GM18498 (cell line): Measurements from ENCODE around the gene LMOD1.

Experiments used
- ATAC-seq: cut with Tn5 transposase; IDR thresholded peaks from one replicate; pipeline ENCODE4 v1.9.1; 2021; ENCODE audit warnings: mild to moderate bottlenecking, moderate library complexity; ENCODE audit not compliant: unreplicated experiment

The LMOD1 gene

DNA sequence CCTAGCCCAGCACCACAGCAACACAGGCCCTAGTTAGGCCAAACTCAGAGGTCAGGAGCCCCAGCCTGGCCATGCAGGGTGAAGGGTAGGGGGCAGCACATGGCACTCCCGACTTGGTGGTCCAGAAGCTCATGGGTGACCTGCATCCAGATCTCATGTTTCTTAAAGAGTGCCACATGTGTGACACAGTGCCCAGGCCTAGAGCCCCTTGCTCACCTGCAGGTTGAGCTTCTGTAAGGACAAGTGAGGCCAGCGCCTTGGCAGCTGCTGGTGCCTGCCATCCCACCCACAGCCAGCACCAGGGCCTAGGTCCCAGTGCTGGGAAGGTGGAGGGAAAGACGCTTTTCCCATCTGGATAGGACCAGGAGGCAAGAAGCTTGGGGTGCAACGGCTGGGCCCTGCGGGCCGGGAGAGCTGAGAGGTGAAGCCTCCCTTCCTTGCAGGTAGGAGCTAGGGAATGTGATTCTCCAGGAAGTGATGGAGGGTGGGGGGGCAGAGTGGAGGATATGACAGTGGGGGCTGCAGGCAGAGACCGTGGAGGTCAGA, 51.2 kb downstream of the LMOD1 start:
- no peak for ATAC-seq

DNA sequence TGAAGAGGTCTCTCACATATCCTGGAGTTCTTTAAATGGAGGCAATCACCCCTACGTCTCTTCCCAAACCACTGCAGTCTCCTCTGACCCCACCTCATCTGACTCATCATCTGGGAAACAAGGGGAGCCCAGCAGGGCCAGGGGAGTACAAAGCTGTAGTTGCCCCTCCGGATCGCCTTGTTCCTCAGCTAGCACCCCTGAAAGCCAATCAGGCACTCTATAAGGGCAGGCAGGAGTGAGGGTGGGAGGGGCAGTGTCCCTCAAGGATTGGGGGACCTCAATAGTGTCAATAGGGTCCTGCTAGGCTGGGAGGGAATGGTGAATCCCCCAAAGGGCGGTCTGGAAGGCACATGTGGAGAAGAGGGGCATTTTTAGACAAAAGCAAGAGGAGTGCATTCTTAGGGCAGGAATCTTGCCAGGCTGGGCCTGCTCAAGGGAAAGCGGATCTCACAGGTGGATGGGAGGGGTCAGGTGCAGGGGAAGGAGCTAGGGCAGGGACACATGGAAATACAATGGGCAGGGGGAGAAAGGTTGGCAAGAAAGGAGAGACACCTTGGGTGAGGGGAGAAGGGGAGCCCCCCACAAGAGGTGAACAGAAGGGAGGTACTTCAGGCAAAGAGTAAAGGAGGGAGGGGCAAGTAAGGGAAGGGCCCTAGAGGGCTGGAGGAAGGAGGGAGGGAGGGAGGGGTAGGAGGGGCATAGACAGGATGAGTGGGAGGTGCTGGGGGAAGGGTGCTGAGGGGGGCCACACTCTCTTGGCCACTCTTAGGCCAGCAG, 51.8 kb downstream of the LMOD1 start:
- no peak for ATAC-seq

DNA sequence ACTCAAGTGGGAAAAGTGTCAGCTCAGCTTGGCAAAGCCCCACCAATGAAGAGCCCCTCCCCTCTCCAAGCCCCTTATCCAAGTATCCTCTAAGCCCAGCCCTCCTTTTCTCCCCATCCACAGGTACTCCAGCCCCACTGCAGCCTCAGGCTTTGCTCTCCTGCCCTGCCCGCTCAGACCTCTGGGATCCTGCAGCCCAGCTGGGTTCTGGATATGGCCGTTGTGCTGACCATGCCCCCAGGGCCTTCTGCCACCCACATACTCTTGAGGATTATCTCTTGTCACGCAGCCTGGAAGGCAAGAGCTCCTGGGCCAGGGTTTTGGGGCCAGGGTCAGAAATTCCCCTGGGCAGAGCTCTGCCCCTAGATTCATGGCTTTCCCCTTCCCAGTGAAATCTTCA, 52.9 kb downstream of the LMOD1 start:
- no peak for ATAC-seq

DNA sequence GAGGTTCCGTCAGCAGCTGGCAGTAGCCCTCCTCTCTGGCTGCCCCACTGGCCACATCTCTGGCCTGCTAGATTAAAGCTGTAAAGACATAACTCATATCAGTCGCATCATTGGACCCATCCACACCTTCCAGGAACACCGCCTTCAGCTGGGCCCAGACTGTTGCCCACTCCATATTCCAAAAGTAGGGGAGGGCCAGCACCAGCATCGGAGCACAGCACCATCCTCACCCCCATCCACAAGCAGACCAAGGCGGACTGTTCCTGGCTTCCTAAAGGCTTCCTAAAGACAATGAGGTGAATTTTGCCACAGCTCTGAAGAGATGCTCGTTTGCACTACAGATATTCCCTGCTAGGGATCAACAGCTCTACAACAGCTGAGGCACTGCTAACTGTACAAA, 54.1 kb downstream of the LMOD1 start:
- ATAC-seq = no peak

DNA sequence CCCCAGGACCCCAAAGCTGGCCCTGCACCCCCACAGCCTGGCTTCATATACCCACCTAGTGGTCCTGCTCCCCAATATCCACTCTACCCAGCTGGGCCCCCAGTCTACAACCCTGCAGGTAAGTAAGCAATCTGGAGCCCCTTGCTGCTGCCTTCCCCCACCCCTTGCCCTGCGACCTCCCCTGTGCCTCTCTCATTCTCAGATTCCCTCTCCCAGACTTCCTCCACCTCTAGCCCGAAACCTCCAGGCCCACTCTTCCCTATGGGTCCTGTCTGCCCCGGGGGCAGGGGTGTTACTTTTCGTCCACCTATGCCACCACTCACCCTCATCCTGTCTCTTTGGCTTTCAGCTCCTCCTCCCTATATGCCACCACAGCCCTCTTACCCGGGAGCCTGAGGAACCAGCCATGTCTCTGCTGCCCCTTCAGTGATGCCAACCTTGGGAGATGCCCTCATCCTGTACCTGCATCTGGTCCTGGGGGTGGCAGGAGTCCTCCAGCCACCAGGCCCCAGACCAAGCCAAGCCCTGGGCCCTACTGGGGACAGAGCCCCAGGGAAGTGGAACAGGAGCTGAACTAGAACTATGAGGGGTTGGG, 54.8 kb downstream of the LMOD1 start:
- no peak for ATAC-seq

DNA sequence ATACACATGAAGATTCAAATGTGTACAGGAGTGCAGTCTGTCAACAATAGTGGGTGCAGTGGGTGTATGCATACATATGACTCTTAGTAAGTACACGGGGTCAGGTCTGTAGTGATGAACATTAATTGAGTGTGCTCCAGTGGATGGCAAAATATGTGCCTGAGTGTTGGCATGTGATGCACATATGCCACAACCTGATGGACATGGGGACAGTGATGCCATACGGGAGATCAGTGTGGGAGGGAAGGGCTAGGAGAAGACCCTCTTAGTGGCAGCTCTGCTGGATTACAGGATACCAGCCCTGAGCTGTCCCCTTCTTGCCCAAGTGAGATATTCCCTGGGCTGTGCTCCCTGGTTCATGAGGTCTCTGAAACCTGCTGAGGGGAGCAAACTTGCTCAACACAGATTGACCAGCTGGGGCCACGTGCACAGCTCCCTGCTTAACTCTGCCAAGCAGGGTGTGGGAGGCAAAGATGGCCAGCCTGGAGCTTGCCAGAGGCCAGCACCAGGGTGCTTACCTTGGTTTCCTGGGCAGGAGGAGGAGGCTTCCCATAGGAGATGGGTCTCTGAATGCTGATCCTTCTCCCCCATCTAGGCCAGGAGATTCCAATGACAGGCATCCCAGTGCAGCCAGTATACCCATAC, 55.4 kb downstream of the LMOD1 start:
- no peak for ATAC-seq

DNA sequence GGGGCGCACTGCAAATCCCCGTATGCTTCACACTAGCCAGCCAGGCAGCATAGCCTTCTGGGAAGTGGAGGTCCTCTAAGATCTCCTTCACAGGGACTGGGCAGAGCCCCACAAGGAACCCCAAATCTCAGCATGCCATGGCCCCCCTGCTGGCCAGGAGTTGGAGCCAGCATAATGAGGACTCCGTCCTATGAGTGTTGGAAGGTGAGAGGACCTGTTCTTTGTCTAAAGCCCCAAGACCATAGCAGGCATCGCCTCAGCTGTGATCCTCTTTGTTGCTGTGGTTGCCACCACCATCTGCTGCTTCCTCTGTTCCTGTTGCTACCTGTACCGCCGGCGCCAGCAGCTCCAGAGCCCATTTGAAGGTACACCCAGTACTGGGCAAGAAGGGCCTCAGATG, 56.1 kb downstream of the LMOD1 start:
- no peak for ATAC-seq

DNA sequence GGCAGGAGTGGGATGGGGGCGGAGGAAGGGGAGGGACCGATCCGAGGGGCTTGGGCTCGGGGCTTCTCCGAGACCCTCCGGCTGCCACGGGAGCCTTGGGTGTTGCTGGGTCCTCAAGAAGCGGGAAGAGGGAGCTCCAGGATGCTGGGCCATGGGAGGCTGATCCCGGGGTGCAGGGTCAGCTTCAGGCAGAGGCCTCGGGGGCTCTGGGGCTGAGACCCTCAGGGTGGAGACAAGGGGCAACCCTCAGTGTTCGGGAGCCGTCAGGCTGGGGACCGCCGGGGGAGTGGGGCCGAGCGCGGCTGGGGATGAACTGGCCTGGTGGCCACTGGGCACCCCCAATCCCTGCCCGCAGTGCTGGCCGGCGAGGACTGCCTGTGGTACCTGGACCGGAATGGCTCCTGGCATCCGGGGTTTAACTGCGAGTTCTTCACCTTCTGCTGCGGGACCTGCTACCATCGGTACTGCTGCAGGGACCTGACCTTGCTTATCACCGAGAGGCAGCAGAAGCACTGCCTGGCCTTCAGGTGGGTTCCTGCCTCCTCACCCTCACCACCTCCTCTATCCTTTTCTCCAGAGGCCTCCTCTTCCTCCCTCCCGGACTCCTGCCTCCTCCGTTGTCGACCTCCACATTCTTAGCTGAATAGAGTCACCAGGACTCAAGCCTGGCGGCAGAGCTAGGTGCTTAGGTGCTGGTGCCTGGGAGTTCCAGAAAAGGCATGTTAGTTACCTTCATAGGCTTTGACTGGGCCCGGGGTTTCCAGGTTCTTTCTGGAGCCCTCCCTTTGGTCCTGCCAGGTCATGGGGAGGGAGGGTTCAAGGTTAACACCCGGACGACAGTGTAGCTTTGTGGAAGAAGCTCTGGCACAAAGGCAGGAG, 57.0 kb downstream of the LMOD1 start:
- ATAC-seq = no peak

DNA sequence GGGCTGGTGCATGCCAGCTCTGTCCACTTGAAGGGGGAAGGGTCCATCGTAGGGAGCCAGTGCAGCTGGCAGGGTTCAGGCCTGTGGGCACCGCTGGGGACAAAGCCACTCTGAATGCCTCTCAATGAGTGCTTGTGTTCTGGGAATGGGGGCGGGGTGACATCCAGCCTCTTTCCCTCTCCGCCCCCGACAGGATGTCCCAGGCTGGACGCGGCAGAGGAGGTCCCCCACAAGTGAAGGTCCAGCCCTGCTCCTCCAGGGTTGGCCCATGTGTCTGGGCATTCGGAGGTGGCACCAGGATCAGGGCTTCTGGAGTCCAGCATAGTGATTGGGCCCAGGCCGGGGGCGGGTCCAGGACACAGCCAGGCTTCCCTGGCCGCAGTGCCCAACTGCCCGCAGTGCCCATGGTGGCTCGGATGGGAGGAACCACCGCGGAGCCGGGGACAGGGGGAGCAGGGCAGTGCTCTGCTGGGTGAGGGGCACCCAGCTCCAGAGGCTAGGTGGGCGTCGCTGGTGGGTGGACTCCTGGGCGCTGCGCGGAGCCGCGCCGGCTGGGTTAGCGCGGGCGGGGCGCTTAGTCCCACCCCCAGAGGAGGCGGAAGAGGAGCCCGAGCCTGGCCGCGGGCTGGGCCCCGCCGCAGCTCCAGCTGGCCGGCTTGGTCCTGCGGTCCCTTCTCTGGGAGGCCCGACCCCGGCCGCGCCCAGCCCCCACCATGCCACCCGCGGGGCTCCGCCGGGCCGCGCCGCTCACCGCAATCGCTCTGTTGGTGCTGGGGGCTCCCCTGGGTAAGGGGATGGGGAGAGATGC, 57.9 kb downstream of the LMOD1 start, which contains the start of gene SHISA4:
TSS of gene SHISA4 (plus strand) at position 617 of the 808 bp plus-strand sequence. CDS start at position 714, 97 bp downstream.
- ATAC-seq = no peak

DNA sequence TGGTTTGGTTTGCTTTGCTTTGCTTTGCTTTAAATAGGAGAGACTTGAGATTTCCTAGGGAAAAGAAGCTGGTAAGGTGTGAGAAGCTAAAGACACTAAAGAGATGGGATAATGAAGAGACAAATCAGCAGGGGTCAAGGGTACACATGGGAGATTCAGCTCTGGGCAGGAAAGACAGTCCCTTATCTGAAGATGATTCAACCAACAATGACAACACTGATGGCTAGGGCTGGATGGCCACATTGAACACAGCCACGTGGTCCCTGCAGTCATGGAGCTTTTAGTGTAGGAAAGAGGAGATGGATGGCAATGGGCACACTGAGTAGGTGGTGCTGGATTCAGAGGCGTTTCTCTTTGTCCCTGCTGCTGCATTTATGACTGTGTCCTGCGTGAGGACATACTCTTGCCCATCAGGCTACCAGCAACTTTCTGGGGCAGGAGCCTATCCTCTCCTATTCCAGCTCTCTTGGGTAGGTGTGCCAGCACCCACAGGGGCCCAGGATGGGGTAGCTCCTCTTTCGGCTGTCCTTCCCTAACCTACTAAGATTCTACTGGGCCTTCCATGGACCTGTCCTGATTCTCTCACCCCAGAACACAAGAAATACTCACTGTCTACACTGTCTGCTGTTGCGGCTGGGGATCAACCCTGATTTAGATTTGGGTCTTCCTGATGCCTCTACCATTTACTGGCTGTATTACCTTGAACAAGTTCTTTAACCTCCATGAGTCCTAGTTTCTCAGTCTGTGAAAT, 59.1 kb downstream of the LMOD1 start:
- no peak for ATAC-seq

DNA sequence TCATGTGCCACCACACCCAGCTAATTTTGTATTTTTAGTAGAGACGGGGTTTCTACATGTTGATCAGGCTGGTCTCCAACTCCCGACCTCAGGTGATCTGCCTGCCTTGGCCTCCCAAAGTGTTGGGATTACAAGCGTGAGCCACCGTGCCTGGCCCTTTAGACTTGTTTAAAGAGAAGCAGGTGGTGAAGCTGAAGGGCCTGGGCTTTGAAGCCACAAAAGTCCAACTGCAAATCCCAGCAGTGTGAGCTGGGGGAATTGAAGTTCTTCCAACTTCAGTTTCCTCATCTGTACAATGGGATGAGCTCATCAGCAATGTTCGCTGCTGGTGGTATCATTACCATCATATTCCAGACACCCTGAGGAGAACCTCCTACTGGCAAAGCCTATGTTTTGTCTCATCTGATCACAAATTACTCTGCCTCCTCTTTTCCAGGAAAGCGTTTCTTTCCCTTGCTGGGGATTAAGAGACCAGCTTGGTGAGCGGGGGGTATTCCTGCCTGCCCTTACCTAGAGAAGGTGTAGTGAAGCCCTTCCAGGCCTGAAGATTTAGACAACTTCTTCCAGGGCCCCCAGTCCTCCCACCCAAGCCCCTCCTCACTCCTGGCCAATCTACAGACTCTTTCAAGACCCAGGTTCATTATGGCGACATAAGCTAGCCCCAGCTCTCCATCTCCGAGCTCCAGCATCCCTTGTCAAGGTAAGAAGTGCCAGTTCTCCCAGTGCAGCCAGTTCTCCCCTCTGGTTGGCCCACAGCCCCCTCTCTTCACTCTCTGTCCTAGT, 60.1 kb downstream of the LMOD1 start:
- no peak for ATAC-seq

DNA sequence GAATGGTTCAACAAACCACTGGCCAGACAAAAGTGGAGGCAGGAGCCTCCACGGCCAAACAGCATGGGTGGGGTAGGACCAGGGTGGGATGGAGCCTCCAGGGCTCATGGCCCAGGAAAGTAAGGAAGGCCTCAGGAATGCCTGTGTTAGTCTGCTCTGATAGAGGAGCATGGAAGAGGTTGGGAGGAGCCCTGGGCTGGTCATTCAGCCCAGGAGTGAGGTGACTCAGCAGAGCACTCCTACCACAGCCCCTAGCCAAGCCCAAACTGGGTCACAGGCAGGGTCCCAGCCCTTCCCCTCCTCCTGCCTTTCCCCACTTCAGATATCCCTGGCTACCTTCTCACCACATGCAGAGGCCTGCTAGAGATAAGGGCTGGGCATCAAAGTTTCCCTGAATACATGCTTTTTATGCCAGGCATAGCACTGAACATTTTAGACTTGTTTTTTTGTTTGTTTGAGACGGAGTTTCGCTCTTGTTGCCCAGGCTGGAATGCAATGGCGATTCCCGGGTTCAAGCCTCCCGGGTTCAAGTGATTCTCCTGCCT, 60.7 kb downstream of the LMOD1 start:
- no peak for ATAC-seq

DNA sequence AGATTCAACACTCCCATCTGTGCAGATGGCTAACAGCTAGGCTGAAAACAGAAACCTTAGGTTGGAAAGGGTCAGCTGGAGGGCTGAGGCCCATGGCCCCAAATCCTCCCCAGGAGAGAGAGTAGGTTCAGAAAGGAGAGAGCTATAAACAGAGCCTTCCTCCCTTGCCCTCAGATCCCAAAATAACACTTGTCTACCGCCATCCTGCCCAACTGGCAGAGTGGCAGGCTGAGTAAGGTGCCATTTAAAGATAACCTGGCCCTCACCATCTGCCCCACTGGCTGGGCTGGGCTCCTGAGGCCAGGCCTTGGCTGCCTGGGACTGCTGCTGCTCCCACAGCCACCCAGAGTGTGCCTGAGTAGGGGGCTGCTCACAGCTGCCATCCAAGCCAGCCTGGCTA, 61.9 kb downstream of the LMOD1 start:
- ATAC-seq = no peak

DNA sequence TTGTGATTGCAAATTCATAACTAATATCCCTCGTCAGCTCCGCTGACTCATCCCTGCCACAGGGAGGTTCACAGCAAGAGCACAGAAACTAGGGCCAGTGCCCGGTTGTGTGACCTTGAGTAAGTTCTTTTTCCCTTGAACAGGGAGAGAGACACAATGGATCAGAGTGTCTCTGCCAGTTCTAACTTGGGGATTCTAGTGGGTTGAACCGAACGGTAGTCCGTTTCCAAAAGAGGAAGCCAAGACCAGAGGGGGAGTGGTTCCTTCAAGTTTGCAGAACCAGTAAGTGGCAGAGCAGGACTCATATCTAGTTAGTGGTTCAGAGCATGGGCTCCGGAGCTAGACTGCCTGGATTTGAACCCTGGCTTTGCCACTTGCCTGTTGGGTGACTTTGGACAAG, 62.6 kb downstream of the LMOD1 start:
- ATAC-seq = no peak

DNA sequence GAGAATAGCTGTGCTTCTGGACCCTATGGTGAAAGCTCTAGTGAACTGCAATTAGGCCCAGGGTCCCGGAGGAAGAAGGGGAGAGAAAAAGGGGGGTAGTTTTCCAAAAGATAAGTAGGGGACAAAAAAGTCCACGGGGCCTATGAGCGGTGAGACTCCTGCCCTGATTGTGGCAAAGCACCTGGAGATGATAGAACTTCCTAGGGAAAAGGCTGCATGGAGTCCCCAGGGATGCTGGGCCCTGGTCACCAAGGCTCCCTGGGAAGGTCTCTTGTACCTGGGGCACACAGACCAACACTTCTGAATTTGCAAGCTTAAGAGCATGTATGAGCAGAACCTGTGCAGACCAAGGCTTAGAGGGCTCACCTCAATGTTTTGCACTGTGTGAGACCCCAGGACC, 63.1 kb downstream of the LMOD1 start:
- no peak for ATAC-seq

DNA sequence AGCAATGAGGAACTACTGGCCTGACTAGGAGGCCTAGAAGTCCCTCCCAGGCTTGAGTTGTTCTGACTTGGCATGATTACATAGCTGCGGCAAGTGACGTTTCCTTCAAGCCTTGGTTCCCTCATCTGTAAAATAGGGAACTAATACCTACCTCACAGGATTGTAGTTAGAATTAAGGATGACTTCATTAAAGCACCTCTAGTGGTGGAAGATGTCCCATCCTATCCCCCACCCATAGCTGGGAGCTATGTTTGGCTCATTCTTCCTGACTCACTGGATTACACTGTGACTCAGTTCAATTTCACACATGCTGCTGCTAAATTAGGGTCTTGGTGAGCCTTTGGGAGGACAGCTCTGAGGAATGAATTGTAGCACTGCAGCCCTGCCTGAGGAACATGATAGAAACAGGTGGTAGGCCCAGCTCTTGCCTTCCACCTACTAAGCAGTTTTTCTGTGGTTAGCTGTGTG, 63.6 kb downstream of the LMOD1 start:
- no peak for ATAC-seq

DNA sequence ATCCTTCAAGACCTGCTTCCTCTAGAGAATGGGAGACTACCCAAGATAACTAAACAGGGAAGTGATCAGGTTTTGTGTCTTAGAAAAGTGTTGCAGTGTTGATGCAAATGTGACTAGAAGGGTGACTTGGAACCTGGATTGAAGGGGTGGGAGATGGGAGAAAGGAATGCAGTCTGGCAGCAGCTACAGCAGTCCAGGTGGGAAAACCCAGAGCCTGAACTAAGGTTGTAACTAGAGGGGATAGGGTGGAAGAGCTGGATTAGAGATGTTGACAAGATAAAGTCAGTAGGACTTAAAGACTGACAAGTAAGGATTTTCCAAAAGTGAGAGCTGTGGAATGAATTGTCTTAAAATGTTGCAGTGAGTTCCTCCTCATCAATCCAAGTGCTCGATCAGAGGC, 64.7 kb downstream of the LMOD1 start:
- ATAC-seq = no peak

DNA sequence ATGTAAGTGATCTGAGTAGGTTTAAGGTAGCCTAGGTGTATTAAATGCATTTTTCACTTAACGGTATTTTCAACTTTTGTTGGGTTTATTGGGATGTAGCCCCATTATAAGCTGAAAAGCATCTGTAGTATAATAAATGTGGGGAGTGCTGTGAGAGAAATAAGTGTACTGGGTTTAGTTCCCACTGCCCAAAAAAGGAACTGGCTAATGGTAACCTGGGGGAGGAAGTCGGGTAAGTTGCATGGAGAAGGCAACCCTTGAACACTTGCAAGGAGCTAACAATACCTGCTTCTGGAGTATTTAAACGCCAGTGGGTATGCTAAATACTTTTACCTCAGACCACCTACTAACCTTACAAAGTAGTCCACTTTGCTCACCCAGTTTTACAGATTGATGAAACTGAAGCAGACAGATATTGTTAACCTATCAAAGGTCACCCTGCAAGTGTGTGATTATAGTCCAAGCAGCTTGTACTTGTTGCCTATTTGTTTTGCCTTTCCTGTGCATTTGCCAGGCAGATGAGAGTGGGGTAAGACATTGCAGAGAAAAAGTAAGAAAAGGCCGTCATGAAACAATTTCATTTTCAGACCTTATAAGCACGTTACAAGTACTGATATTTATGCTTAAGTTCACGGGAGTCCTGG, 65.3 kb downstream of the LMOD1 start:
- ATAC-seq = no peak
